DND-41 (cell line): Measurements from ENCODE around the gene ATP2B1.

ENCODE experiments used
- CTCF ChIP-seq: IDR thresholded peaks from 2 replicates; pipeline ENCODE4 v1.5.1; 2012; ENCODE audit warnings: borderline replicate concordance, low read length, moderate library complexity, mild to moderate bottlenecking; ENCODE audit not compliant: poor library complexity, severe bottlenecking; ENCODE audit errors: extremely low read depth
- EZH2 ChIP-seq: IDR thresholded peaks from 3 replicates; pipeline ENCODE4 v1.6.1; 2012; ENCODE audit warnings: borderline replicate concordance, low read depth, mild to moderate bottlenecking, moderate library complexity, low read length, inconsistent platforms; ENCODE audit not compliant: severe bottlenecking

DNA sequence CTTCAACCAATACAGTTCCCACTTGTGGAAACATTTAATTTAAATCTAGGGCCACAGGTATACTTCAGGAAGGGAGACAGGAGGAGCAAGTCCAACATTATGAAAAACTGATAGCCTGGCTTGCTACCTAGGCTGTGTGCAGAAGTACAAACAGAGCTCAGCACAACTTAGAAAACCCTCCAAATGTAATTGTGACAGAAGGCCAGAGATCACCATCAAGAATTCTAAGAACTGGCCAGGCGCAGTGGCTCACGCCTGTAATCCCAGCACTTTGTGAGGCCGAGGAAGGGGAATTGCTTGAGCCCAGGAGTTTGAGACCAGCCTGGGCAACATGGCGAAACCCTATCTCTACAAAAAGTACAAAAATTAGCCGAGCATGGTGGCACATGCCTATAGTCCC lies 14.1 kb downstream of the ATP2B1 start:
- TF ChIP-seq EZH2, result no peak
- no peak for TF ChIP-seq CTCF
